OCI-LY3 (cell line): ENCODE results near the gene SCN8A.

Experiments
- H2AFZ ChIP-seq: fragments of 200-600, 300-600 bp; shearing (Covaris generic); 2 replicates; pipeline ENCODE4 v1.6.0; 2014; ENCODE audit warnings: antibody characterized with exemption, low read depth, low read length
- H3K27ac ChIP-seq: fragments of 200-600, 300-600 bp; sonication (generic); 2 replicates; pipeline ENCODE4 v1.5.1; 2014; ENCODE audit warnings: mild to moderate bottlenecking, low read length, moderate library complexity, mixed read lengths
- H3K27me3 ChIP-seq: fragments of 200-600, 300-600 bp; sonication (generic); 2 replicates; pipeline ENCODE4 v1.6.1; 2014; ENCODE audit warnings: low read depth, low read length, mixed read lengths
- H3K36me3 ChIP-seq: fragments of 200-600, 300-600 bp; sonication (generic); replicated peaks from 2 replicates; pipeline ENCODE3; 2014; ENCODE audit warnings: low read depth, low read length, mixed read lengths
- H3K4me1 ChIP-seq: fragments of 300-600, 200-600 bp; sonication (generic); 2 replicates; pipeline ENCODE4 v1.6.1; 2014; ENCODE audit warnings: low read length, mixed read lengths
- H3K4me2 ChIP-seq: fragments of 200-600, 300-600 bp; sonication (generic); 2 replicates; pipeline ENCODE4 v1.6.1; 2014; ENCODE audit warnings: low read length, mixed read lengths
- H3K4me3 ChIP-seq: fragments of 300-600, 200-600 bp; sonication (generic); 2 replicates; pipeline ENCODE4 v1.5.1; 2014; ENCODE audit warnings: antibody characterized with exemption, mild to moderate bottlenecking, low read length, moderate library complexity
- H3K79me2 ChIP-seq: fragments of 300-600, 200-600 bp; shearing (Covaris generic); 2 replicates; pipeline ENCODE4 v1.6.1; 2014; ENCODE audit warnings: mild to moderate bottlenecking, low read length, mixed read lengths
- H3K9ac ChIP-seq: fragments of 300-600, 200-600 bp; shearing (Covaris generic); 2 replicates; pipeline ENCODE4 v1.6.0; 2014; ENCODE audit warnings: mild to moderate bottlenecking, low read length, moderate library complexity
- H3K9me3 ChIP-seq: fragments of 200-600, 300-600 bp; shearing (Covaris generic); 2 replicates; pipeline ENCODE4 v1.6.1; 2014; ENCODE audit warnings: low read length, mixed read lengths; ENCODE audit not compliant: insufficient read depth
- H4K20me1 ChIP-seq: fragments of 200-600, 300-600 bp; sonication (generic); 2 replicates; pipeline ENCODE4 v1.6.1; 2016; ENCODE audit warnings: low read length, mixed read lengths; ENCODE audit not compliant: insufficient read depth
- CTCF ChIP-seq: fragments of 200-600, 300-600 bp; sonication (generic); IDR thresholded peaks from 2 replicates; pipeline ENCODE4 v1.5.1; 2014; ENCODE audit warnings: antibody characterized with exemption, low read length, low read depth
- EZH2phosphoT487 ChIP-seq: fragments of 200-600 bp; shearing (Covaris generic); IDR thresholded peaks from 2 replicates; pipeline ENCODE4 v1.6.1; 2018; ENCODE audit warnings: antibody characterized with exemption, mixed run types, low read depth

The SCN8A gene

GRCh38 chr12:51667269-51667668 is 76.2 kb downstream of the SCN8A start:
- Histone ChIP-seq H3K79me2 (no peaks in the 10 kb centered on the region), H3K9me3 (no peaks in the 10 kb centered on the region), H3K27me3 (no peaks in the 10 kb centered on the region), H3K4me3 (no peak overlapping the region), H2AFZ (no peak overlapping the region), H4K20me1 (no peaks in the 10 kb centered on the region), H3K27ac (no peak overlapping the region), H3K4me2 (no peak overlapping the region), H3K36me3 (no peaks in the 10 kb centered on the region), H3K4me1 (no peaks in the 10 kb centered on the region), H3K9ac (no peak overlapping the region)
- TF ChIP-seq CTCF (no peak), EZH2phosphoT487 (no peak)

GRCh38 chr12:51669271-51669670 is 78.2 kb downstream of the SCN8A start:
- Histone ChIP-seq H4K20me1 (no peaks in the 10 kb centered on the region), H3K36me3 (no peaks in the 10 kb centered on the region), H3K79me2 (no peaks in the 10 kb centered on the region), H3K4me3 (no peak overlapping the region), H2AFZ (no peak overlapping the region), H3K4me2 (no peak overlapping the region), H3K9ac (no peak overlapping the region), H3K9me3 (no peaks in the 10 kb centered on the region), H3K4me1 (no peaks in the 10 kb centered on the region), H3K27ac (no peak overlapping the region), H3K27me3 (no peaks in the 10 kb centered on the region)
- no peak for TF ChIP-seq CTCF
- no peak for TF ChIP-seq EZH2phosphoT487

GRCh38 chr12:51669996-51670395 is 79.0 kb downstream of the SCN8A start:
- no peaks in the 10 kb centered on the region for H3K4me1 ChIP-seq
- no peak overlapping the region for H3K4me2 ChIP-seq
- H3K79me2 ChIP-seq: no peaks in the 10 kb centered on the region
- no peaks in the 10 kb centered on the region for H3K27me3 ChIP-seq
- H2AFZ ChIP-seq: no peak overlapping the region
- H3K36me3 ChIP-seq: no peaks in the 10 kb centered on the region
- H3K9ac ChIP-seq: no peak overlapping the region
- H4K20me1 ChIP-seq: no peaks in the 10 kb centered on the region; the same call in 1 of the 2 replicates
- H3K4me3 ChIP-seq: no peak overlapping the region
- TF ChIP-seq CTCF (no peak), EZH2phosphoT487 (no peak)
- no peak overlapping the region for H3K27ac ChIP-seq
- H3K9me3 ChIP-seq: no peaks in the 10 kb centered on the region

- no peaks in the 10 kb centered on the region for H3K9me3 ChIP-seq
- no peaks in the 10 kb centered on the region; the same call in 1 of the 2 replicates for H4K20me1 ChIP-seq
- H3K4me1 ChIP-seq: no peaks in the 10 kb centered on the region
- no peak overlapping the region for H2AFZ ChIP-seq
- H3K27me3 ChIP-seq: no peaks in the 10 kb centered on the region
- no peak overlapping the region for H3K4me3 ChIP-seq
- no peak overlapping the region for H3K27ac ChIP-seq
- TF ChIP-seq CTCF (no peak), EZH2phosphoT487 (no peak)
- no peak overlapping the region for H3K4me2 ChIP-seq
- H3K36me3 ChIP-seq: no peaks in the 10 kb centered on the region
- H3K9ac ChIP-seq: no peak overlapping the region
- H3K79me2 ChIP-seq: no peaks in the 10 kb centered on the region
Observed at GRCh38 chr12:51672334-51672733, 81.3 kb downstream of the SCN8A start.
